Keratinocyte (primary cell): ENCODE measurements around the gene STX7.

Experiments
- EZH2 ChIP-seq: IDR thresholded peaks from one replicate; pipeline ENCODE4 v1.6.1; 2012; ENCODE audit warnings: inconsistent platforms, mild to moderate bottlenecking, low read length, moderate library complexity
- TF ChIP-seq, protein P1 (sequence below), 3 experiments: IDR thresholded peaks in 1 of 3; conservative IDR thresholded peaks in 1 of 3; optimal IDR thresholded peaks in 1 of 3; 2 replicates in 2 of 3; 3 replicates in 1 of 3; pipeline versions ENCODE3 to v1.5.1; 2011; ENCODE audit warnings: low read length in 3 of 3, mild to moderate bottlenecking in 3 of 3, moderate library complexity in 2 of 3, control low read depth in 1 of 3, inconsistent platforms in 1 of 3; ENCODE audit not compliant: insufficient read depth in 2 of 3; ENCODE audit errors: extremely low read depth in 1 of 3

DNA sequence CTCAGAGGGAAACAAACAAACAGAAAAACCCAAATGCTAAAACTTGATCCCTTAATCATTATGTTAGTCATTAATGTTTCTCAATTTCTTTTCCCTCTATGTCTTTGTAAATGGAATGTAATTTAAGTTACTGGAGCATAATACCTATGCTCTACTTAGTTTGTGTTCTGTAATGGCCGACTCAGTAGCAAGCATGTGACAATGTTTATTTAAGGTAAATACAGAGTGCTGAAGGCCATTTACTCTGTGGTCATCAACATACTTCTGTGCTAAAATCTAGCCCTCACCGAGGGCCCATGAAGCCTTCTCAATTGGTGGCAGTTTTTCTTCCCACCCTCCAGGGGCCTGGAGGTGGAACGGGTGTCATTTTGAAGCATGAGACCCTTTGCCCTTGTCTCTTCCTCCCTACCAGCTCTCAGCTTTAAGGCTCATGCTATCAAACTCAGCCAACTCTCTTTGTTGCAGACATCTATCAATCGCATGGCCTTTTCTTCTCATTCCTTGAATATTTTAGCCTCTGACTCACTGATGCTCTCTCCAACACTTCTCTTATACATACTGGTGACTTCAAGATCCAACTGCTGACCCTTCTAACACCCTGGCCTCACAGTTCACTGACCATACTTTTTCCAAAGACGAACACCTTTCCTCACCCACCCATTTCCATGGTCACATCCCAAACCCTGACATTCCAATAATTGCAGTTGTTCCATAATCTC is 48.2 kb downstream of the STX7 start:
- no peak for TF ChIP-seq EZH2
- TF ChIP-seq, protein P1, sequence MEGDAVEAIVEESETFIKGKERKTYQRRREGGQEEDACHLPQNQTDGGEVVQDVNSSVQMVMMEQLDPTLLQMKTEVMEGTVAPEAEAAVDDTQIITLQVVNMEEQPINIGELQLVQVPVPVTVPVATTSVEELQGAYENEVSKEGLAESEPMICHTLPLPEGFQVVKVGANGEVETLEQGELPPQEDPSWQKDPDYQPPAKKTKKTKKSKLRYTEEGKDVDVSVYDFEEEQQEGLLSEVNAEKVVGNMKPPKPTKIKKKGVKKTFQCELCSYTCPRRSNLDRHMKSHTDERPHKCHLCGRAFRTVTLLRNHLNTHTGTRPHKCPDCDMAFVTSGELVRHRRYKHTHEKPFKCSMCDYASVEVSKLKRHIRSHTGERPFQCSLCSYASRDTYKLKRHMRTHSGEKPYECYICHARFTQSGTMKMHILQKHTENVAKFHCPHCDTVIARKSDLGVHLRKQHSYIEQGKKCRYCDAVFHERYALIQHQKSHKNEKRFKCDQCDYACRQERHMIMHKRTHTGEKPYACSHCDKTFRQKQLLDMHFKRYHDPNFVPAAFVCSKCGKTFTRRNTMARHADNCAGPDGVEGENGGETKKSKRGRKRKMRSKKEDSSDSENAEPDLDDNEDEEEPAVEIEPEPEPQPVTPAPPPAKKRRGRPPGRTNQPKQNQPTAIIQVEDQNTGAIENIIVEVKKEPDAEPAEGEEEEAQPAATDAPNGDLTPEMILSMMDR (optimal IDR thresholded peaks at IDR 0.05 in 1 of 3, IDR thresholded peaks at IDR 0.05 in 1 of 3, conservative IDR thresholded peaks at IDR 0.05 in 1 of 3; ENCODE audit: extremely low read depth in 1 of 3, insufficient read depth in 2 of 3, low read length in 3 of 3), result no peak
